Osteoblast (primary cell): ENCODE measurements around the gene NFATC1. TPM values are rescaled to one million over a fixed set of nuclear protein-coding genes. Genes with fewer than 3 reads are reported as not detected.
"Not testable (repeated sequence)": the region's sequence is repeated elsewhere in the genome, so short reads cannot be mapped to it uniquely, and the experiment has no call there.

Experiments
- DNase-seq: peaks from one replicate; pipeline ENCODE4 v3.0.0; 2011; ENCODE audit warnings: low spot score, mixed read lengths; ENCODE audit not compliant: insufficient read length; ENCODE audit errors: missing footprints
- H2AFZ ChIP-seq: 2 replicates; pipeline ENCODE4 v1.6.0; 2011; ENCODE audit warnings: mild to moderate bottlenecking, low read length
- H3K27ac ChIP-seq: 2 replicates; pipeline ENCODE4 v1.5.1; 2011; ENCODE audit warnings: mild to moderate bottlenecking, low read depth, low read length, moderate library complexity
- H3K27me3 ChIP-seq: 2 replicates; pipeline ENCODE4 v1.6.0; 2012; ENCODE audit warnings: mild to moderate bottlenecking, control low read depth, inconsistent platforms, low read length, moderate library complexity; ENCODE audit not compliant: insufficient read depth
- H3K36me3 ChIP-seq: 2 replicates; pipeline ENCODE4 v1.5.1; 2011; ENCODE audit warnings: mild to moderate bottlenecking, low read length, control low read depth, moderate library complexity; ENCODE audit not compliant: insufficient read depth
- H3K4me1 ChIP-seq: 2 replicates; pipeline ENCODE4 v1.5.1; 2011; ENCODE audit warnings: mild to moderate bottlenecking, low read length, control low read depth, moderate library complexity; ENCODE audit not compliant: insufficient read depth
- H3K4me2 ChIP-seq: 2 replicates; pipeline ENCODE4 v1.6.0; 2011; ENCODE audit warnings: mild to moderate bottlenecking, low read length; ENCODE audit not compliant: insufficient read depth
- H3K4me3 ChIP-seq: fragments of 200-600 bp; sonication (generic); 3 replicates; pipeline ENCODE4 v1.5.1; 2012; ENCODE audit warnings: mild to moderate bottlenecking, low read length, inconsistent platforms; ENCODE audit not compliant: insufficient read depth
- H3K79me2 ChIP-seq: 2 replicates; pipeline ENCODE4 v1.6.0; 2012; ENCODE audit warnings: mild to moderate bottlenecking, low read length, control low read depth, inconsistent platforms; ENCODE audit not compliant: insufficient read depth
- H3K9me3 ChIP-seq: 2 replicates; pipeline ENCODE4 v1.5.1; 2011; ENCODE audit warnings: low read depth, low read length, control low read depth
- H4K20me1 ChIP-seq: 2 replicates; pipeline ENCODE4 v1.6.0; 2012; ENCODE audit warnings: mild to moderate bottlenecking, low read length, control low read depth; ENCODE audit not compliant: insufficient read depth
- CTCF ChIP-seq: IDR thresholded peaks from 2 replicates; pipeline ENCODE4 v1.5.1; 2011; ENCODE audit warnings: mild to moderate bottlenecking, low read depth, low read length, moderate library complexity; ENCODE audit errors: extremely low read depth
- total RNA-seq: library from RNA; depleted of rRNA; stranded (reverse); fragments of >200 nt; gene quantifications from 2 replicates; pipeline ENCODE4 v1.2.3, GENCODE V29; 2012

Gene NFATC1
- total RNA-seq, 1 donor = 6.2 TPM

DNA sequence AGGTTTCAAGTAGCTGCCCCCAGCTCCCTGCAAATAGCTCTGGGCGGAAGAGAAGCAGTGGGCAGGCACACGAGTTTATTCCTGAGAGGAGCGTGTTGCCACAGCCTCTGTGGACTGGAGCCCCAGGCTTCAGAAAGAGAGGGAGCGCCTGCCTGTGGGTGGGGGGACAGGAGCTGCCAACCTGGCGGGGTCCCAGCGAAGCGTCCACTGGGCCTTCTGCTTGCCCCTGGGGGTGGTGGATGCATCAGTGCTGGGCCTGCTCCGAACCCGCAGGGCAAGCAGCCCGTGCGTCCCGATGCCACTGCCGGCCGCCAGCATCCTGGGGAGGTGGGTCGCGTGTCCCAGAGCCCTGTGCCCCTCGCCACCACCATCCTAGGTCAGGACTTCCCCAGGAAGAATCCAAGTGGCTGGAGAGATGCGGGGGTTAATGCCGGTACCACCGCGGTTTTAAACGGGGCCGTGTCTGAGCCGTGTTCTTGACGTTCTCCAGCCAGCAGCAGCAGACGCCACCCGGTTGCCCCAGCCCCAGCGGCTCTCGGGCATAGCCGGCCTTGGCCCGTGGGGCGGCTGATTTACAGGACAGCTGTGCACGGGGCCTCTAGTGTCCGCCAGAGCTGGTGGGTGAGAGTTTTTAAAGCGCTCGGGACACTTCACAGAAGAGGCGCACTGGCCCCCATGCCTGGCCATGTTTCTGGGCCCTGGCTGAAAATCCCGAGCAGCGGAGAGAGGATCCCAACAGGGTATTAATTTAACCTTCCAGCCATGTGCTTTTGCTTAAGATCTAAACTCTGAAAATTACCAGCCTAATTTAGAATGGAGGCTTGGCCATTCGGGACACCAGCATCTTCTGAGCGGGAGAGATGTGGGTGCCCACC, 84.7 kb downstream of the NFATC1 start:
- H3K36me3 ChIP-seq = no peaks in the 10 kb centered on the region
- H3K4me1 ChIP-seq = peaks cover 7% of the 10 kb centered on the region
- H4K20me1 ChIP-seq = no peaks in the 10 kb centered on the region
- no peak overlapping the region for H2AFZ ChIP-seq
- no peaks in the 10 kb centered on the region for H3K79me2 ChIP-seq
- H3K27ac ChIP-seq = no peak overlapping the region
- H3K9me3 ChIP-seq = no peaks in the 10 kb centered on the region
- TF ChIP-seq CTCF = no peak
- H3K4me2 ChIP-seq = no peak overlapping the region
- no peaks in the 10 kb centered on the region for H3K27me3 ChIP-seq
- H3K4me3 ChIP-seq = no peak overlapping the region
- DNase-seq = peak; percentile 65

DNA sequence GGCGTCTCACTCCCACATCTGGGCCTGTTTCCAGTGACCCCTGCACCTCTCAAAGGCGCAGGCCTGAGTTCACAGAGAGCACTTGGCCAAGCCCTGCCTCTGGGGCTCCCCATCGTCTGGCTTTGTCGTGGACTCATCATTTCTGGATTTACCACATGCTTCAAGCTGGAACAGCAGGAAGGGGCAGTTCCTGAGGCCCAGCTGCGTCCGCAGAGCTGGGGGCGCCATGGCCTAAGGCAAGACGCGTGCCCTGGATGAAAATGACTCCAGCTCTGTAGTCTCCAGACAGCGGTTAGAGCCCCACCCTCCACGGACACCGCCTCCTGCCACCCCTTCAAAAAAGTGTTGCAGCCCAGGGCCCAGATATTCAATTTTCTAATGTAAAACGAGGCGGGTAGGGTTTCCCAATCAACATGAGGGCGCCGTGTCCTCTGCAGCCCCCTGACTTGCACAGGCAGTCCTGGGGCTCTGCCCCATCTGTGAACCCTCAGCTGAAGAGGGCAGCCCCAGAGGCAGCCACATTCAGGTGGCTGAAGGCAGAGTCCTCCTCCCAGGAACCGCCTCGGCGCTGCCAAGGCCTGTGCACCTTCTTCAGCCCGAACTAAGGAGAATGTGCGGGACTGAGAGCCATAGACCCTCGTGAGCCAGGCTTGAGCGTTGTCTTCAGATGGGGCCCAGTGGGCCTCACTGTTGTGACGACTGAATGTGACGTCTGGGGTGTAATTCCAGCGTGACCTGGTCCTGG, 85.5 kb downstream of the NFATC1 start:
- Histone ChIP-seq H3K4me2 (no peak overlapping the region), H3K27ac (no peak overlapping the region), H3K79me2 (no peaks in the 10 kb centered on the region), H3K27me3 (no peaks in the 10 kb centered on the region), H3K9me3 (no peaks in the 10 kb centered on the region), H3K4me3 (no peak overlapping the region), H3K36me3 (no peaks in the 10 kb centered on the region), H3K4me1 (peaks cover 14% of the 10 kb centered on the region), H2AFZ (no peak overlapping the region), H4K20me1 (no peaks in the 10 kb centered on the region)
- peak; percentile 75 for DNase-seq
- TF ChIP-seq CTCF = no peak

DNA sequence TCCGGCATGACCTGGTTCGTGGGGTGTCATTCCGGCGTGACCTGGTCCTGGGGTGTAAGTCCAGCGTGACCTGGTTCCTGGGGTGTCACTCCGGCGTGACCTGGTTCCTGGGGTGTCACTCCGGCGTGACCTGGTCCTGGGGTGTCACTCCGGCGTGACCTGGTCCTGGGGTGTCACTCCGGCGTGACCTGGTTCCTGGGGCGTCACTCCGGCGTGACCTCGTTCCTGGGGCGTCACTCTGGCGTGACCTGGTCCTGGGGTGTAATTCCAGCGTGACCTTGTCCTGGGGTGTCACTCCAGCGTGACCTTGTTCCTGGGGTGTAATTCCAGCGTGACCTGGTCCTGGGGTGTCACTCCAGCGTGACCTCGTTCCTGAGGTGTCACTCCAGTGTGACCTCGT, 87.7 kb downstream of the NFATC1 start:
- H3K4me3 ChIP-seq, H3K4me2 ChIP-seq, H2AFZ ChIP-seq, H4K20me1 ChIP-seq, H3K9me3 ChIP-seq, H3K27me3 ChIP-seq, H3K36me3 ChIP-seq, H3K27ac ChIP-seq, H3K79me2 ChIP-seq, DNase-seq: not testable (repeated sequence)
- H3K4me1 ChIP-seq = peaks cover 17% of the 10 kb centered on the region

GRCh38 chr18:79483971-79484491, 88.3 kb downstream of the NFATC1 start:
- Histone ChIP-seq H3K36me3 (no peaks in the 10 kb centered on the region), H4K20me1 (no peaks in the 10 kb centered on the region), H3K4me1 (peaks cover 17% of the 10 kb centered on the region), H2AFZ (no peak overlapping the region), H3K79me2 (no peaks in the 10 kb centered on the region), H3K27me3 (no peaks in the 10 kb centered on the region), H3K27ac (peak overlapping the region; percentile 98), H3K4me2 (no peak overlapping the region), H3K4me3 (no peak overlapping the region), H3K9me3 (no peaks in the 10 kb centered on the region)
- no peak for TF ChIP-seq CTCF
- DNase-seq = peak; percentile 81
